Transverse colon (tissue), 4 donors: ENCODE data around the gene YWHAE.

Experiments used
- POLR2A ChIP-seq: fragments of 450-650 bp; IDR thresholded peaks from one replicate; pipeline ENCODE4 v1.6.1; 2016; ENCODE audit warnings: antibody characterized with exemption, mild to moderate bottlenecking, moderate library complexity
- POLR2AphosphoS5 ChIP-seq, 3 donors: sonication (generic); formaldehyde crosslinking; IDR thresholded peaks; one replicate each; pipeline ENCODE4 v1.6.1; 2016; ENCODE audit warnings: antibody characterized with exemption in 3 of 3
- TF ChIP-seq, protein P1 (sequence below), 5 experiments: fragments of 200-600 bp in 3 of 5; fragments of 450-650 bp in 2 of 5; sonication (generic) in 3 of 5; IDR thresholded peaks; 1 replicate in 2 of 5; 2 replicates in 3 of 5; pipeline ENCODE4 v1.5.1; 2016 to 2017; ENCODE audit warnings: antibody characterized with exemption in 5 of 5, inconsistent platforms in 3 of 5, mild to moderate bottlenecking in 2 of 5, moderate library complexity in 1 of 5

DNA sequence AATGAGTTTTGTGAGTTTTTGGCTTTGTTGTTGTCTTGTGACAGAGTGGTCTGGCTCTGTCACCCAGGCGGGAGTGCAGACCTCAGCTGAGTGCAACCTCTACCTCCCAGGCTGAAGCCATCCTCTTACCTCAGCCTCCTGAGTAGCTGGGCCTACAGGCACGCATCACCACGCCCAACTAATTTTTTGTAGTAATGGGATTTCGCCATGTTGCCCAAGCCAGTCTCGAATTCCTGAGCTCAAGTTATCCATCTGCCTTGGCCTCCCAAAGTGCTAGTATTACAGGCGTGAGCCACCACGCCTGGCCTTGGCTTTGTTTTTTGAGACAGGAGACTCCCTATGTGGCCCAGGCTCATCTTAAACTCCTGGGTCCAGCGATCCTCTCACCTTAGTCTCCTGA is 40.9 kb upstream of the YWHAE start:
- TF ChIP-seq, protein P1, sequence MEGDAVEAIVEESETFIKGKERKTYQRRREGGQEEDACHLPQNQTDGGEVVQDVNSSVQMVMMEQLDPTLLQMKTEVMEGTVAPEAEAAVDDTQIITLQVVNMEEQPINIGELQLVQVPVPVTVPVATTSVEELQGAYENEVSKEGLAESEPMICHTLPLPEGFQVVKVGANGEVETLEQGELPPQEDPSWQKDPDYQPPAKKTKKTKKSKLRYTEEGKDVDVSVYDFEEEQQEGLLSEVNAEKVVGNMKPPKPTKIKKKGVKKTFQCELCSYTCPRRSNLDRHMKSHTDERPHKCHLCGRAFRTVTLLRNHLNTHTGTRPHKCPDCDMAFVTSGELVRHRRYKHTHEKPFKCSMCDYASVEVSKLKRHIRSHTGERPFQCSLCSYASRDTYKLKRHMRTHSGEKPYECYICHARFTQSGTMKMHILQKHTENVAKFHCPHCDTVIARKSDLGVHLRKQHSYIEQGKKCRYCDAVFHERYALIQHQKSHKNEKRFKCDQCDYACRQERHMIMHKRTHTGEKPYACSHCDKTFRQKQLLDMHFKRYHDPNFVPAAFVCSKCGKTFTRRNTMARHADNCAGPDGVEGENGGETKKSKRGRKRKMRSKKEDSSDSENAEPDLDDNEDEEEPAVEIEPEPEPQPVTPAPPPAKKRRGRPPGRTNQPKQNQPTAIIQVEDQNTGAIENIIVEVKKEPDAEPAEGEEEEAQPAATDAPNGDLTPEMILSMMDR (IDR thresholded peaks at IDR 0.05): no peak
- TF ChIP-seq POLR2A: no peak
- TF ChIP-seq POLR2AphosphoS5 (IDR thresholded peaks at IDR 0.05): no peak
